HG02759 (cell line): ENCODE measurements around the gene ADAMTS9.

Experiments
- ATAC-seq: cut with Tn5 transposase; IDR thresholded peaks from one replicate; pipeline ENCODE4 v1.9.1; 2021; ENCODE audit warnings: mild to moderate bottlenecking, moderate library complexity; ENCODE audit not compliant: unreplicated experiment

Gene ADAMTS9

GRCh38 chr3:64658001-64658400 lies 29.8 kb downstream of the ADAMTS9 start:
- no peak for ATAC-seq

- no peak for ATAC-seq
Measured at GRCh38 chr3:64656544-64656943, 31.3 kb downstream of the ADAMTS9 start.

GRCh38 chr3:64655160-64655559 lies 32.6 kb downstream of the ADAMTS9 start:
- no peak for ATAC-seq

GRCh38 chr3:64654013-64654412 lies 33.8 kb downstream of the ADAMTS9 start:
- ATAC-seq, result no peak

GRCh38 chr3:64653101-64653500 lies 34.7 kb downstream of the ADAMTS9 start:
- no peak for ATAC-seq

- ATAC-seq, result no peak
Measured at GRCh38 chr3:64651741-64652241, 36.0 kb downstream of the ADAMTS9 start.

- no peak for ATAC-seq
Measured at GRCh38 chr3:64651303-64651702, 36.5 kb downstream of the ADAMTS9 start.

- no peak for ATAC-seq
Measured at GRCh38 chr3:64650715-64651114, 37.1 kb downstream of the ADAMTS9 start.

GRCh38 chr3:64650096-64650622 lies 37.6 kb downstream of the ADAMTS9 start:
- ATAC-seq, result no peak

GRCh38 chr3:64648927-64649906 lies 38.6 kb downstream of the ADAMTS9 start:
- no peak for ATAC-seq

- no peak for ATAC-seq
Measured at GRCh38 chr3:64647825-64648224, 40.0 kb downstream of the ADAMTS9 start.

GRCh38 chr3:64645243-64645642 lies 42.6 kb downstream of the ADAMTS9 start:
- ATAC-seq, result no peak

- no peak for ATAC-seq
Measured at GRCh38 chr3:64644483-64644882, 43.3 kb downstream of the ADAMTS9 start.

GRCh38 chr3:64642327-64643151 lies 45.3 kb downstream of the ADAMTS9 start:
- no peak for ATAC-seq

GRCh38 chr3:64638981-64639481 lies 48.8 kb downstream of the ADAMTS9 start:
- ATAC-seq, result no peak

GRCh38 chr3:64638511-64638910 lies 49.3 kb downstream of the ADAMTS9 start:
- no peak for ATAC-seq

GRCh38 chr3:64634417-64634816 lies 53.4 kb downstream of the ADAMTS9 start:
- ATAC-seq, result no peak

GRCh38 chr3:64631951-64632350 lies 55.8 kb downstream of the ADAMTS9 start:
- ATAC-seq, result no peak

- ATAC-seq, result no peak
Measured at GRCh38 chr3:64627471-64628321, 60.1 kb downstream of the ADAMTS9 start.

GRCh38 chr3:64627042-64627441 lies 60.8 kb downstream of the ADAMTS9 start:
- no peak for ATAC-seq
